DND-41 (cell line): ENCODE measurements around the gene RPH3AL.
A peak's percentile ranks its signal among the peaks of the same experiment; 100 is the strongest.

Experiments
- ATAC-seq: fragments of 200-7000 bp; cut with Tn5 transposase; 3 replicates; pipeline ENCODE4 v1.9.1; 2021; ENCODE audit warnings: low read depth; ENCODE audit not compliant: insufficient read depth
- DNase-seq: peaks from one replicate; pipeline ENCODE4 v3.0.0-alpha.2; 2020
- H2AFZ ChIP-seq: 2 replicates; pipeline ENCODE4 v1.6.0; 2012; ENCODE audit warnings: low read depth, low read length
- H3K27ac ChIP-seq: 2 replicates; pipeline ENCODE4 v1.5.1; 2012; ENCODE audit warnings: low read length, inconsistent platforms
- H3K27me3 ChIP-seq: fragments of 200-600 bp; sonication (generic); 2 replicates; pipeline ENCODE4 v1.6.0; 2012; ENCODE audit warnings: low read length, mild to moderate bottlenecking, inconsistent platforms; ENCODE audit not compliant: insufficient read depth, poor library complexity
- H3K36me3 ChIP-seq: 2 replicates; pipeline ENCODE4 v1.5.1; 2012; ENCODE audit warnings: low read length, inconsistent platforms; ENCODE audit not compliant: insufficient read depth
- H3K4me1 ChIP-seq: 2 replicates; pipeline ENCODE4 v1.5.1; 2012; ENCODE audit warnings: mild to moderate bottlenecking, low read length; ENCODE audit not compliant: insufficient read depth
- H3K4me2 ChIP-seq: 2 replicates; pipeline ENCODE4 v1.6.0; 2012; ENCODE audit warnings: mild to moderate bottlenecking, moderate library complexity, low read length, inconsistent platforms; ENCODE audit not compliant: insufficient read depth
- H3K4me3 ChIP-seq, 2 experiments: fragments of 200-600 bp in 1 of 2; shearing (Covaris generic) in 1 of 2; 2 replicates each; pipeline ENCODE4 v1.5.1; 2012 to 2016; ENCODE audit warnings: inconsistent platforms in 2 of 2, low read length in 2 of 2, mild to moderate bottlenecking in 2 of 2, low read depth in 1 of 2, moderate library complexity in 1 of 2
- H3K79me2 ChIP-seq: 2 replicates; pipeline ENCODE4 v1.6.0; 2012; ENCODE audit warnings: low read length, inconsistent platforms; ENCODE audit not compliant: insufficient read depth
- H3K9ac ChIP-seq: 2 replicates; pipeline ENCODE4 v1.6.0; 2012; ENCODE audit warnings: low read depth, mild to moderate bottlenecking, inconsistent platforms, low read length, moderate library complexity
- H3K9me3 ChIP-seq: 2 replicates; pipeline ENCODE4 v1.5.1; 2012; ENCODE audit warnings: low read length, moderate library complexity, mild to moderate bottlenecking, inconsistent platforms; ENCODE audit not compliant: insufficient read depth, severe bottlenecking
- H4K20me1 ChIP-seq: 2 replicates; pipeline ENCODE4 v1.6.0; 2012; ENCODE audit warnings: low read length; ENCODE audit not compliant: insufficient read depth
- CTCF ChIP-seq: IDR thresholded peaks from 2 replicates; pipeline ENCODE4 v1.5.1; 2012; ENCODE audit warnings: borderline replicate concordance, low read length, moderate library complexity, mild to moderate bottlenecking; ENCODE audit not compliant: poor library complexity, severe bottlenecking; ENCODE audit errors: extremely low read depth
- EZH2 ChIP-seq: IDR thresholded peaks from 3 replicates; pipeline ENCODE4 v1.6.1; 2012; ENCODE audit warnings: borderline replicate concordance, low read depth, mild to moderate bottlenecking, moderate library complexity, low read length, inconsistent platforms; ENCODE audit not compliant: severe bottlenecking

Gene RPH3AL

GRCh38 chr17:292531-293382 is 59.9 kb downstream of the RPH3AL start:
- H3K36me3 ChIP-seq, result no peaks in the 10 kb centered on the region
- no peak overlapping the region for H2AFZ ChIP-seq
- H3K79me2 ChIP-seq, result no peaks in the 10 kb centered on the region
- H3K4me2 ChIP-seq, result no peak overlapping the region
- TF ChIP-seq CTCF (no peak), EZH2 (no peak)
- no peak overlapping the region for H3K4me3 ChIP-seq
- DNase-seq (no peak), ATAC-seq (peak; percentile 35; the same call in 1 of the 3 replicates)
- H3K9me3 ChIP-seq, result no peaks in the 10 kb centered on the region
- no peak overlapping the region for H3K9ac ChIP-seq
- no peaks in the 10 kb centered on the region for H4K20me1 ChIP-seq
- H3K27ac ChIP-seq, result no peak overlapping the region
- peaks cover 10% of the 10 kb centered on the region for H3K27me3 ChIP-seq
- no peaks in the 10 kb centered on the region for H3K4me1 ChIP-seq

GRCh38 chr17:292016-292415 is 60.6 kb downstream of the RPH3AL start:
- ATAC-seq, result no peak
- TF ChIP-seq CTCF (no peak), EZH2 (no peak)
- Histone ChIP-seq H3K79me2 (no peaks in the 10 kb centered on the region), H3K4me1 (no peaks in the 10 kb centered on the region), H3K9ac (no peak overlapping the region), H3K4me3 (no peak overlapping the region), H3K4me2 (no peak overlapping the region), H3K36me3 (no peaks in the 10 kb centered on the region), H3K9me3 (no peaks in the 10 kb centered on the region), H3K27ac (no peak overlapping the region), H2AFZ (no peak overlapping the region), H3K27me3 (peaks cover 10% of the 10 kb centered on the region), H4K20me1 (no peaks in the 10 kb centered on the region)
- DNase-seq, result no peak

- DNase-seq, result no peak
- no peak overlapping the region for H3K4me3 ChIP-seq
- ATAC-seq, result no peak
- H3K27ac ChIP-seq, result no peak overlapping the region
- no peaks in the 10 kb centered on the region for H3K4me1 ChIP-seq
- no peak overlapping the region for H3K9ac ChIP-seq
- no peak overlapping the region for H3K4me2 ChIP-seq
- no peaks in the 10 kb centered on the region for H3K36me3 ChIP-seq
- no peak for TF ChIP-seq EZH2
- no peak for TF ChIP-seq CTCF
- no peak overlapping the region for H2AFZ ChIP-seq
- H4K20me1 ChIP-seq, result no peaks in the 10 kb centered on the region
- no peaks in the 10 kb centered on the region for H3K79me2 ChIP-seq
- H3K27me3 ChIP-seq, result peaks cover 8% of the 10 kb centered on the region
- no peaks in the 10 kb centered on the region for H3K9me3 ChIP-seq
These were observed 61.0 kb downstream of the RPH3AL start for GRCh38 chr17:291587-291986.

- no peaks in the 10 kb centered on the region for H3K4me1 ChIP-seq
- H3K79me2 ChIP-seq, result no peaks in the 10 kb centered on the region
- H3K9me3 ChIP-seq, result no peaks in the 10 kb centered on the region
- H3K4me3 ChIP-seq, result no peak overlapping the region
- H4K20me1 ChIP-seq, result peaks cover 3% of the 10 kb centered on the region; the same call in 1 of the 2 replicates
- H3K9ac ChIP-seq, result no peak overlapping the region
- H3K27me3 ChIP-seq, result peaks cover 8% of the 10 kb centered on the region
- H3K4me2 ChIP-seq, result no peak overlapping the region
- no peak for ATAC-seq
- no peak for DNase-seq
- H3K36me3 ChIP-seq, result no peaks in the 10 kb centered on the region
- TF ChIP-seq CTCF, result no peak
- TF ChIP-seq EZH2, result no peak
- no peak overlapping the region for H2AFZ ChIP-seq
- H3K27ac ChIP-seq, result no peak overlapping the region
These were observed 62.0 kb downstream of the RPH3AL start for GRCh38 chr17:290626-291025.
